ENCODE data around the gene ACP1.

The ACP1 gene

DNA sequence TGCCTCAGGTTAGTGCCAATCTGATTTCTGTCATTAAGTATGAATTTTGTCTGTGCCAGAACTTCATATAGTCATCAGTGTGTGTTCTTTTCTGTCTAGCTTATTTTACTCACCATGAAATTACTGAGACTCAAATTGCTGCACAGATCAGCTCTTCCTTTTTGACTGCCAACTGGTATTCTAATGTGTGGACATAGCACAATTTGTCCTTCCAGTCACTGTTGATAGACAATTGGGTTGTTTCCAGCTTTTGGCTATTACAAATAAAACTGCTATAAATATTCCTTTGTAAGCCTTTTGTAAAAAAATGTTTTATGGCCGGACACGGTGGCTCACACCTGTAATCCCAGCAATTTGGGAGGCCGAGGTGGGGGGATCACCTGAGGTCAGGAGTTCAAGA, 8.7 kb upstream of the ACP1 start:
- no peak for DNase-seq

DNA sequence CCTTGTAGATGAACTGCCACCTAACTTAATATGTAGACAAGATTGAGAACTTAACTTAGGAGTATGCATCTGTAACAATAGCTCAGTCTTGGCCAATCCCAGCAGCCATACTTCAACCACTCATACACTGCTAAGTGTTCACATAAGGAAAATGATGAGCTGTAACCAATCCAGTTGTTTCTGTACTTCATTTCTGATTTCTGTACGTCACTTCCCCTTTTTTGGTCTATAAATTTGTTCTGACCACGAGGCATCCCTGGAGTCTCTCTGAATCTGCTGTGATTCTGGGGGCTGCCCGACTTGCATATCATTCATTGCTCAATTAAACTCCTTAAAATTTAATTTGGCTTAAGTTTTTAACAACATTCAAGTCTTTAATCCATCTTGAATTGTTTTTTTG, 7.3 kb upstream of the ACP1 start:
- no peak for DNase-seq

DNA sequence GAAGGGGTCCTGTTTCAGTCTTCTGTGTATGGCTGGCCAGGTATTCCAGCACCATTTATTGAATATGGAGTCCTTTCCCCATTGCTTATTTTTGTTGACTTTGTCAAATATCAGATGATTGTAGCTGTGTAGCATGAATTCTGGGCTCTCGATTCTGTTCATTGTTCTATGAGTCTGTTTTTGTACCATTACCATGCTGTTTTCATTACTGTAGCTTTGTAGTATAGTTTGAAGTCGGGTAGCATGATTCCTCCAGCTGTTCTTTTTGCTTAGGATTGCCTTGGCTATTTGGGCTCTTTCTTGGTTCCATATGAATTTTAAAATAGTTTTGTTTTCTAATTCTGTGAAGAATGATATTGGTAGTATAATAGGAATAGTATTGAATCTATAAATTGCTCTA, 6.9 kb upstream of the ACP1 start:
- no peak for DNase-seq

DNA sequence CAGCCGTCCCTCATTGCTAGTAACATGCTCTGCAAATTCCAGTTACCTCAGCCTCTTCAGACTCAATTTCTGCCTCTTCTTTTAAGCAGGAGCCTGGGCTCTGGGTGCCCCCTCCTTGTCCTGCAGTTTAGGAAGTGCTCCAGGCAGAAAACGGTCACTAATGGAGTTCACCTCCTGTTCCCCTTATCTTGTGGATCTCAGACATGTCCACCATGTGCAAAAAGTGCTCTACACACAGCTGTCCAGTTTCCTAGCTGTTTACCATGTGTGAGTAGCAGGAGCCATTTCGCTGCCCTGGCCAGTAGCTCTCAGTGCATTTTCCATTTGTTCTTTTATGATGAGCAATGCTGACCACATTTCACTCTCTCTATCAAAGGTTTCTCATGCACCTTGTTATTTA, 5.8 kb upstream of the ACP1 start:
- no peak for DNase-seq

DNA sequence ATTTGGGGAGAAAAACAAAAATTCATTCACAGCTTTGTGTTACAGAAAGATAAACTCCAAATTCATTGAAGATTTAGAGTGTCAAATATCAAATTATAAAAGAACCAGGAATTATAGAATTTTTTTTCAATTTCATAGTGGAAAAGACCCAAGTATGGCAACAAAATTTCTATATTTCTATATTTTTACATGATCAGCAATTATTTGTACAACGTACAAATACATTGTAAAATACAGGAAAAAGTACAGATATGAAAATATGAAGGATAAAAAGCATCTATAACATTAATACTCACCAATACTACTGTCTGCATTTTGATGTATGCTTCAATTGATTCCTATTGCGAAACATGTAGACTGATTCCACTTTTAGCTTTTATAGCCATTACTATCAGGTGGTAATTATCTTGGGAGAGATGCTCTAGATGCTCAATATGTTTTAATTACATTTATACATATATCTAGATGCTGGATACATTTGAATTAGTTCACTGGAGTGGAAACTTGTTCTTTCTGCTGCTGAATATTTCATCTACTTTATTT, 4.9 kb upstream of the ACP1 start:
- no peak for DNase-seq

DNA sequence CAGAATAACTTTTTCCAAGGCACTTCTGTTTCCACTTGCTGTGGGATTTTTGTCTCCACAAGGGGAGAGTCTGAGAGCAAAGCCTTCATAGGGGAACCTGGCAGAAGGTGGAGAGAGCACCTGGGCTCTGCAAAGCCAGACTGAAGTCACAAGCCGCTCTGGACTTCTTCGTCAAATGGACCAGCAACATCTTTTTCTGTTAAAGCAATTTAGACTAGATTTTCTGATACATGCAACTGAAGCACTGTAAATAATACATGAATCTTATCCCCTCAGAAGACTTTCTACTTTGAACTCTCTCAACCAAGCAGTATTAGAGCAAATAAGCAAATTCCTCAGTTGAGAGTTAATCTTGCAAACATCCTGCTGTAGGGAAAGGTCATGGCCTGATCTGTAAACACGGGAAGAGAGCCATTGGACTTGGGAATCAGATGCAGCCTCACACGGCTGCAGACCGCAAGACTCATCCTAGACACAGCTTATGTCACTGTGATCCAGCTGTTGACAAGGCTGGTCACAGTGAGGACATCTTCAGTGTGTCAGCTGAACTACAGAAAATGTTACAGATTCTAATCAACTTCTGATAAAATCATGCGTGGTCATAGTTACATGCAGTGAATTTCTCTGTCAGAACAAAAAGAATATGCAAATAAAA, 4.1 kb upstream of the ACP1 start:
- DNase-seq: no peak

DNA sequence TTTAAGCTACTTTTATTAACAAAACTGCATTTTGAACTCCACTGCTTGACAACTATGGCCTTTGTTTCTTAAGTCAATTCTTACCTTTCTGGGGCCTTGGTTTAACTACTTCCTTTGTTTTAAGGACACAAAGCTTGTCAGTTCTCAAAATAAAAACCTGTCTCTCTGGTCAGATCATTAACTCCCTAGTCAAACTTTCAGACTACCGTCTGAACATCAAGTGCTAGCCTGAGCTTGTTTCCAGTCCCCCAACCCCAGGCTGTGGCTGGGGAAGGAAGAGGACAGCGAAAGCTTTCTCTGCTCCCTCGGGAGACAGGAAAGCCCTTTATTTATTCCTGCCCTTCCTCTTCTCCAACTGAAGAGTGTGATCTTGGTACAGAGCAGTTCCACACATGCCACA, 2.6 kb upstream of the ACP1 start:
- DNase-seq: no peak

DNA sequence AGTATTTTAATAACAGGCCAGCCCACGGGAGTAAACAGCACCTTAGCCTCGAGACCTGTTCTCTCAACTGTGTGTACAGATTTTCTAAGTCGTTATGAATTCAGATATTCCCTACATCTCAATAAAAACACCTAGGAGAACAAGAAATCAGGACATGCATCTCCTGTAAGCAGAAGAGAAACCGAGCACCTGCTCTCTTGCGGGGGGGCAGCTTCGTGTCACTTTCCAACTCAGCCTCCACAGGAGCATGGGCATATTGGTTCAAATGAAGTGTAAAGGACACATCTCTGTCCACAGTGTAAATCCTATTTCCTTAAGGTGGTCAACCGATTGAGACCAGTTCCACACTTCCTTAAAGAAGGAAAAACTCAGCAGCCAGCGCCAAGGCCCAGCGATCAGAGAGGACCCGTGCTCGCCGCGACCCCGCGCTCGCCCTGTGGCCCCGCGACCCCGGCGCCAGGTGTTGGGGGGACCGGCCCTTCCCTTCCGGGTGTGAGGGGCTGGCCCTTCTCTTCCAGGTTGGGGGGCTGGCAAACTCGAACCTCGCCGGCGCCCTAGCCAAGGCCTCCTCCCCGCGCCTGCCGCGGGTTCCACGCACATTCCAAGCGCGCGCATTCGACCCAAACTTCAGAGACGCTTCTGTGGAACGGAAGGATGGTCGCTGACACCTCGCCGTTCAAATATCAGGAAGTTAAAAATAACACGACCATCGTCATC, 1.6 kb upstream of the ACP1 start:
- no peak for DNase-seq

DNA sequence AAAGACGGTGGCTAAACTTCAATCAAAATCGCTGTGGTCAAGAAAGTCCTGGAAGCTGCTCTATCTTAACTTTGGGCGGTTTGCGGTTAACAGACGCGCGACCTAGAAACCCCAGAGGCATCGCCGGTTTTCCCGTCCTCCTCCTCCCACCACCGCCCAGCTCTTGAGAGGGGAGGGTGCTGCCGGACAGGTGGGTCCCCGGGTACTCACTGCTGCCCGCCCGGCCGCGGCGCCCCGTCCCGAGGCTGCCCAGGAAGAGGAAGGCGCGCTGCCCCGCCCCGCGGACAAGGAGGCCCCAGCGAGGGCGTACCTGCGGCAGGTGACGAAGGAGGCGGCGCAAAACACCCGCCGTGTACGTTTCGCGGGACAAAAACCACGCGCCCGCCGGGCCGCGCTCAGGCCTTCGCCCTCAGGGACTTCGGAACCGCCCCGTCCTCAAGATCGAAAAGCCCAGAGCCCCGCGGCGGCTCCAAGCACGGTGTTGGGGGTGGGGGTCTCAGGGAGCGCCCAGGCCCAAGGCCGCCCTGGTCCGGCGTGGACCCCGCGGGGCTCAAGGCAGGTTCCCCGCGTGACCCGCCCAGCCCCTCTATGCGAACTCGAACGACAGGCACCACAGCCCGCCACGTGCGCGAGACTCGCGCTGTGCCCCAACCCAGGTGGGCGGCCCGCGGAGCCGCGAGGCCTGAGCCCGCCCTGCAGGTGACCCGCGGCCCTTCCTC, 814 bp upstream of the ACP1 start, which contains the start of gene SH3YL1:
Gene SH3YL1 (minus strand): TSS at position 259 of the 719 bp plus-strand sequence. CDS start 48 bp downstream, at position 211.
- DNase-seq: no peak

DNA sequence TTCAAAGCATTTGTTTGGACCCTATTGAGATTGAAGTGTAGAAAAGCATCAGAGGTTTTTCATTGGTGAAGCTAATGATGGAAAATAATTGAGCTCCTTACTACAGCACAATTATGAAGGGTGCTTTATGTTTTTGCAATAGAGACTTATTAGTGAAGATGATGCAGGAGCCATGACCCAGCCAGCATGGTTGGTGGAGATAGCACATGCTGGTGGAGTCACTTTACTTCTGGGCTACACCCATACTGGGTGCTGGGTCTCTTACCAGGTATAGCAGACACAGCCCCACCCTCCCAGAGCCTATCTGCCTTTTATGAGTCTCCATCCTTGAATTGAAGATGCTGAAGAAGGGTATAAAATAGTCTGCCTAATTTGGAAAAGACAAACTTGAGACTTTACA, 3.6 kb downstream of the ACP1 start:
- no peak for DNase-seq

DNA sequence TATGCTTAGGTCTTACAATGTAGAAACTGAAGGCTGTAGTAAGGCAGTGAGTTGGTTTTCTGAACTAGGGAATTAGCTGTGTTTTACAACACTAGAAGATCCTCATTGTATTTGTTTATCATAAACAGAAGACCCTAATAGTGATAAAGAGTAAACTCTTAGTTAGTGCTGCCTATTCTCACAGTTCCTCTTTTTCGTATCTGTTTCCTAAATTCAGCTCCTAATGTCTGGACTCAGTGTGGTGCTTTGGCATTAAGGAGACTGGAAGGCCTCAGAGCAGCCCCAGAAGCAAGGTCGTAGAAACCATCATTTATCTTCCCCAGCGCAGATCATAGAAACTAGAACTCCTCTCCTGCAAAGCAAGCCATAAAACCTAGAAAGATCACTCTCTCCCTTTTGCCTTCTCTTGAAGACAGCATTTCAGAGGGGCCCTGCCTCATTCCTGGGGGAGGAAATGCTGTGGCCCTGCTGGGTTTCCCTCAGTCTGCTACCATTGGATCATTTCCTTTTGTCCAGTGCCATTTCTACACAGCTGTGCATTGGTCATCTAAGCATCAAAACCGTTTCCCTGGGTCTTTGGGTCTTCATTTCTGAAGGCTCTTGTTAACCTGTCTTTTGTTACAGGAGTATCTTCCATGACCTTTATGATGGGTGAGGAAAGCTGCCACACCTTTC, 4.7 kb downstream of the ACP1 start:
- no peak for DNase-seq

DNA sequence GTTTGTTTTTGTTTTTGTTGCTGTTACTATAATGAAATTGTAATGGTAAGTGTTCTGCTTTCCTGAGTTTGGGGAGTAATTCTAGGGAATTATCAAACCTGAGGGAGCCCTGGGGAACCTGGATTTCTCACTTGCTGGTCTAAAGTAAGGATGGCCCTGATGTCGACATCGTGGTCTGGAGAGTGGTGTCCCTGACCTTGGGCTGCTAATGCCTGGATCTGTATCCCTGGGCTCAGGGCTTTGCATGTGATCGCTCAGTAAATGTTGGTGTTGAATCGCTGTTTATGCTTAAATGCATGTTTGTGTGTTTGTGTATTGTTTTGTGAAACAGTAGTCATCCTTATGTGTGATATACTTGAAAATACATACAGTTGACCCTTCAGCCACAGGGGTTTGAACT, 6.1 kb downstream of the ACP1 start:
- no peak for DNase-seq

DNA sequence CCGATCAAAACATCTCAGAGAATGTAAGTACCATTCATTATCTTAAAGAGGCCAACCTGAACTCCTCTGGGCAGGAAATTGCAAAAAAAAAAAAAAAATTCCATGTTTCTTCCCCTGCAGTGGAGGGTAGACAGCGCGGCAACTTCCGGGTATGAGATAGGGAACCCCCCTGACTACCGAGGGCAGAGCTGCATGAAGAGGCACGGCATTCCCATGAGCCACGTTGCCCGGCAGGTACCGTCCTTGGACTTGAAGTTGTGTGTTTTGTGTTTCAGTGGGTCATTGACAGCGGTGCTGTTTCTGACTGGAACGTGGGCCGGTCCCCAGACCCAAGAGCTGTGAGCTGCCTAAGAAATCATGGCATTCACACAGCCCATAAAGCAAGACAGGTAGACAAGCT, 7.2 kb downstream of the ACP1 start:
- DNase-seq: no peak

DNA sequence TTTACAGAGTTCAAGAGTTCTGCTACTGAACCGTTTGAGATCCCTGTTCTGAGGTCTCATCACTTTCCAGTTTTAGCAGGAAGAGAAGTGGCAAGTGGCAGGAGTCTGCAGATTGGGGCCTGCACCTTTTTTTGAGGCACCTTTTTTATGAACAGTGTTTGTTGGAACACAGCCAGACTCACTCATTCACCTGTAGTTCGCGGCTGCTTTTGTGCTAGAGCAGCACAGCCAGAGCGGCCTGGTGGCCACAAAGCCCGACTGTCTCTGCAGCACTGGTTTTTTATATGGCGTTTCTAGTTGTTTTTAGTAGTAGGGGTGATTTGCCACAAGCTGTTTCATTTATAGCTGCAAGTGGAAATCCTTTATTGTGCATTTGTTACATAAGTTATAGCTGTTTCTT, 8.6 kb downstream of the ACP1 start:
- peak; percentile 18 for DNase-seq

DNA sequence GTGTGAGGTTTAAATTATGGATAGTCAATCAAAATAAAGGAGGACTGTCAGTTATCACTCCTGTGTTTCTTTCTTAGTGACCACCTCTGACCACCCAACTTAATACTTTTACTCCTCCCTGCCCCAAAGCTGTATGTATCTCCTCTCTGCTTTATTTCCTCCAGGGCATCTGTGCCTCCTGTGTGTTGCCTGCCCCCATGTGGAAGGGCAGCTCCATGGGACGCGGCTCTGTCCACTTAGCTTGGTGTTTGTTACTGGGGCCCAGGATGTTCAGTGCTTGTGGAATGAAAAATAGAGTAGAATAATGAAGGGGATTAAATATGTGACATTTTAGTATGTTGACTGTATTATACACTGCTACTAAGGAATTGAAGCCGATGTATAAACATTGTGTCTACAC, 9.8 kb downstream of the ACP1 start:
- DNase-seq: no peak

DNA sequence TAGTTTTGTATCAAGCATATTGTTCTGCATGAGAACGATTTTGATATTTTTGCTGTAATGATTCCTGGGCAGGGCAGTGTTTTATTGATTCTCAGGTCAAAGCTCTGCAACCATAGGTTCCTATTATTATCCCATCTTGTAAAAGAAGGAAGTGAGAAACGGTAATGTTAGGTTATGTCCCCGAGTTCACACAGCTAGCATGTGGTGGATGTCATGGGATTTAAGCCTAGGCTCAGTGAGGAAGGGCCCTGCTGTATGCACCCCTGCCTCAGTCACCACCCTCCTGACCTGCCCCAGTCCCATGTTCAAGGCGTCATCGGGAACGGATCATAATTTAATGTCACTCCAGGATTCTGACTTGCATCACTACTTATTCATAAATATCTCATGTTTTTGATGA, 10.7 kb downstream of the ACP1 start:
- no peak for DNase-seq

DNA sequence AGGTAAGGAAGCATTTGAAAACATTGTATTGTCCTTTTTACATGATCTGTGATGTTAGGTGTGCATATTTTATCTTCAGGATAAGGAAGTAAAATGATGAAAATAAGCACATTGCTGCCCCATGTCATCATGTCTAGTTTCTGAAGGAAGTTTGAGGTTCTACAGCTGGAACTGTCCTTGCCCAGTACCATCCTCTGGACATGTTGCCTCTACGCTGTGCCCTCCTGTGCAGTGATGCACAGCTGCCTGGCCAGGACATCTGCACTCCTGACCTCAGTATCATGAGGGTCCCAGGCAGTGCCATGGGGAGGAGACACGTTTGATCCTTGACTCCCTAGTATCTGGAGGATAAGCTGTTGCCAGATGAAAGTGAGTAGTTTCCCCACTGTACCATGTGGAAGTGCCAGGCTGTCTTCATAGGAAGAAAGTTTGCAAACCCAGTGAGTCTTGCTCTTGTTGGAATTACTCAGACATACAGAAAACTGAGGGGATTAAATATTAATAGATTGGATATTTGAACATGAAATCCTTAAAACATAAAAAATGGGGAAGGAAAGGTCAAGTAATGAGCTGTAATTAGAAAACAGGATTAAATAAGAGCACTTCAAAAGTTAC, 13.7 kb downstream of the ACP1 start:
- no peak for DNase-seq

DNA sequence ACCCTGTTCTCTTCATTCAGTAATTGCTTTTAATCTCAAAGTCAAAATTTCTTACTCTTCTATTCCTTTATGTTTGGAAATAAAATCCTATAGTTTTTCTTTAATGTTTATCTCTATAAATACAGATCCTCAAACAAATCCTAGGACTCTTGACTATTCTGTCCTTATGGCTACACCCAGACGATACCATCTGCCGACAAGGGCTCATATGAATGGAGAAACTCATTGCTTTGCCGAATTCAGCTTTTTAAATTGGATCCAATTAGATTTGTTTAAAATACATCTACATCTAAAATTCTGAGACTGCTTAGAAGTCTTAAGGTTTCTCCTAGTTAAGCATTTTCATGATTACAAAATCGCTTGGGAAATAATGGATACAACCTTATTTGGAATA, 14.2 kb downstream of the ACP1 start:
- no peak for DNase-seq

DNA sequence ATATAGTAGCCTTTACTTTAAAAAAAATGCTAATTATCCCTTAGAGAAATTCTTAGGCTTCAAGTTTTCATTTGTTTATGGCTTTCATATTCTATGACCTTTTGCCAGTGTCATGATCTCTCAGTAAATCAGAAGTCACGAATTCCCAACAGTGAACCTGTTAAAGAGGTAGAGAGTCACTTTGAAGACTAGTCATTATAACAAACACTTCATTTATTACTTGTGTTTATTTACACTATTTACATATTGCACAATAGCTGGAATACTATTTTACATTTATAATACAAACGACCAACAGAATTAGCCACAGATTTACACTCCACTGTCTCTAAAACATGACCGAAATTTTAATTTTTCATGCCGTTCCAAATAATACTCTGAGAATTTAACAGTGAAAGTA, 14.6 kb downstream of the ACP1 start:
- DNase-seq: no peak

DNA sequence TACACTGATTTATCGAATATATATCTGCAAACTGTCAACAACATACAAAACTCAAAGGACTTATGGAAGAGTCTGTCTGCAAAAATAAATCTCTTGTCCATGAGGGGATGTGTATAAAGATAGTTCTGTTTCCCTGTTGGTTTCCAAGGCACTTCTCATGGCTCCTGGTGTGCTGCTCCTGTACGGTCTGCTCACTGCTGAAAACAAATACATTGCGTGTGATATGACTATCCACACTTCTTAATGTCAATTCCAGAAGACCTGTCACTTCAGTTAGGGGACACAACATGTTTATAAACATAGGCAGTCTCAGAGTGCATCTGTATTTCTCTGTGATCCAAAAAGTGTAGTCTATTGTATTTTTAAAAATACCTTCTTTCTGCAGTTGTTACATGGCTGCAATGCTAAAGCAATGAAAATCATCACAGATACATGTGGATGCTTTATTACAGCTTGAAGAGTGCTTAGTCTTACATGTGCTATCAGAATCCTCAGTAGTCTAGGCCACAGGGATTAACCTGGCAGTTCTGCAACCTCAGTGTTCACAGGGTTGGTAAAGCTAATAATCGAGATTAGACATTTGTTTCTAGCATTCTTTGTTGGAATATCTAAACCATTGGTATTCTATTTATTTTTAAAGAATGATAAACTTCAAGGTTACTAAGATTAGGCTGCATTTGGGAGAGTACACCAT, 15.4 kb downstream of the ACP1 start:
- no peak for DNase-seq

DNA sequence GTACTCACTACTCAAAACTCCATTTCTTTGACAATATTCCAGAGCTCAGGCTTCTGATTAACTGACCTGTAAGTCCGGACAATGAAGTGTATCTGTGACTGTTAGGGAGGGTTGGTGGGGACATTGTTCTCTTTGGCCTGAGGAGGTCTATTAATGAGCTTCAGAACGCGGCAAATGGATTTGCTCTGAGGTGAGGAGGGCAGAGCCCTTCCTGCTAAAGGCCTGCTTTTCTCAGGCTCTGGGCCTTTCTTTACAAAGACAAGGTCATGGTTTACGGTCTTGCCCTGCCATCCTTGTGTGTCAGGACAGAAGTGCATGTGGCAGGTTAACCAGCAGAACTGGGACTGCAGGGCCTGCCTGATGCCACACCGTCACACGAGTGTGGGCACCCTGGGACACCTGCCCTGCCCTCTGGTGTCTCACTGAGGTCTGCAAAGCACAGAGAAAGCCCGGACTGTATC, 15.9 kb downstream of the ACP1 start:
- DNase-seq: no peak

DNA sequence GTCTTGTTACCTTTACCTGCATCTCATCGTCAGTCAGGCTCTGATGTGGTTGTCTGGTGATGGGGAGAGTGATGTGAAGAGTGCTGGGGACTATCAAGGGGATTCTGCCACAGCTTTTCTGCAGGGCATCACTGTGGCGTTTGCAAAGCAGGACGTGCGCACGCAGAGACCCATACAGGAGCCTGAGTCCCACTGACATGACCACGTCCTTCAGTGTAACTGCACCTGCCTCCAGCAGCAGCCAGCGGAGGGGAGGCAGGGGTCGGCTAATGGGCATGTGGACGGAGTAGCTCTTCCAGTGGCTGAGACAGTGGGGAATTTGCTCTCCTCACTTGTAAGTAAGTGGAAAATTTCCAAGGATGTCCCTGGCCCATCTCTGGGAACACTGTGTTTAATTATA, 16.6 kb downstream of the ACP1 start:
- DNase-seq: no peak

Data from NCI-H187 treated with DMSO at 0.1 percent for 48 hours (cell line).